AG08396 (cell line): ENCODE data around the gene FAM174B.
"Not testable (repeated sequence)": the region's sequence is repeated elsewhere in the genome, so short reads cannot be mapped to it uniquely, and the experiment has no call there.

Source experiments
- DNase-seq: peaks from one replicate; pipeline ENCODE4 v3.0.0; 2012; ENCODE audit warnings: low spot score, mixed read lengths

Gene FAM174B

GRCh38 chr15:92617549-92618520, 37.7 kb downstream of the FAM174B start:
- DNase-seq, result no peak

GRCh38 chr15:92616621-92617548, 38.7 kb downstream of the FAM174B start:
- no peak for DNase-seq

- DNase-seq, result no peak
Observed at GRCh38 chr15:92614791-92615785, 40.5 kb downstream of the FAM174B start.

- DNase-seq, result no peak
Observed at GRCh38 chr15:92614301-92614700, 41.3 kb downstream of the FAM174B start.

- DNase-seq, result no peak
Observed at GRCh38 chr15:92613841-92614240, 41.7 kb downstream of the FAM174B start.

- DNase-seq, result no peak
Observed at GRCh38 chr15:92612891-92613290, 42.7 kb downstream of the FAM174B start.

- DNase-seq, result no peak
Observed at GRCh38 chr15:92611995-92612745, 43.4 kb downstream of the FAM174B start.

GRCh38 chr15:92611150-92611549, 44.4 kb downstream of the FAM174B start:
- no peak for DNase-seq

- DNase-seq, result no peak
Observed at GRCh38 chr15:92610101-92610520, 45.5 kb downstream of the FAM174B start.

- no peak for DNase-seq
Observed at GRCh38 chr15:92608866-92609700, 46.5 kb downstream of the FAM174B start.

GRCh38 chr15:92606836-92607150, 48.8 kb downstream of the FAM174B start:
- not testable (repeated sequence) for DNase-seq

GRCh38 chr15:92606126-92606835, 49.3 kb downstream of the FAM174B start:
- DNase-seq, result no peak

GRCh38 chr15:92605225-92605944, 50.2 kb downstream of the FAM174B start:
- DNase-seq, result no peak

GRCh38 chr15:92603743-92604470, 51.7 kb downstream of the FAM174B start:
- DNase-seq, result no peak

GRCh38 chr15:92603278-92603677, 52.3 kb downstream of the FAM174B start:
- DNase-seq, result no peak

- DNase-seq, result no peak
Observed at GRCh38 chr15:92602267-92602593, 53.3 kb downstream of the FAM174B start.

GRCh38 chr15:92601592-92602266, 53.8 kb downstream of the FAM174B start:
- no peak for DNase-seq
